ENCODE results near the gene STK32C.

DNA sequence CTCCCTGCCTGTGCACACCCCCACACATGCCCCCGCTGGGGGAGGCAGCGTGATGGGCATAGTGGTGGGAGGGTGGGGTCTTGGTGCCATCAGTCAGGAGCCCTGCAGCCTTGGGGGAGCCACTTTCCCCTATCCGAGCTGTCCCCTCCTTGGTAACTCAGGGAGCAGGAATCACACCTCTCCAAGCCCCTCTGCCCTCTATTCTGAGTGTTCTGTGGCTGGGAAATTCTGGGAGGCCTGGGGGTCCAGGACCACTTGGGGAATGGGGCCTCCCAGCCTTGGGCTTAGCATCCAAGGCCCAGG is 109.7 kb downstream of the STK32C start:
- TF ChIP-seq, protein P1, sequence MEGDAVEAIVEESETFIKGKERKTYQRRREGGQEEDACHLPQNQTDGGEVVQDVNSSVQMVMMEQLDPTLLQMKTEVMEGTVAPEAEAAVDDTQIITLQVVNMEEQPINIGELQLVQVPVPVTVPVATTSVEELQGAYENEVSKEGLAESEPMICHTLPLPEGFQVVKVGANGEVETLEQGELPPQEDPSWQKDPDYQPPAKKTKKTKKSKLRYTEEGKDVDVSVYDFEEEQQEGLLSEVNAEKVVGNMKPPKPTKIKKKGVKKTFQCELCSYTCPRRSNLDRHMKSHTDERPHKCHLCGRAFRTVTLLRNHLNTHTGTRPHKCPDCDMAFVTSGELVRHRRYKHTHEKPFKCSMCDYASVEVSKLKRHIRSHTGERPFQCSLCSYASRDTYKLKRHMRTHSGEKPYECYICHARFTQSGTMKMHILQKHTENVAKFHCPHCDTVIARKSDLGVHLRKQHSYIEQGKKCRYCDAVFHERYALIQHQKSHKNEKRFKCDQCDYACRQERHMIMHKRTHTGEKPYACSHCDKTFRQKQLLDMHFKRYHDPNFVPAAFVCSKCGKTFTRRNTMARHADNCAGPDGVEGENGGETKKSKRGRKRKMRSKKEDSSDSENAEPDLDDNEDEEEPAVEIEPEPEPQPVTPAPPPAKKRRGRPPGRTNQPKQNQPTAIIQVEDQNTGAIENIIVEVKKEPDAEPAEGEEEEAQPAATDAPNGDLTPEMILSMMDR (conservative IDR thresholded peaks at IDR 0.05; ENCODE audit: low read depth, low read length): no peak
- TF ChIP-seq EZH2 (IDR thresholded peaks at IDR 0.05; ENCODE audit: borderline replicate concordance, low read depth, low read length, poor library complexity, severe bottlenecking): no peak

Data from A673 (cell line).